Endothelial cell of umbilical vein (primary cell): Measurements from ENCODE around the gene COL20A1. TPM values are rescaled to one million over a fixed set of nuclear protein-coding genes. Genes with fewer than 3 reads are reported as not detected.

Source experiments
- BruUV-seq: library from RNA; stranded (reverse); fragments of 400-500 nt; replicated peaks from 2 replicates; lab custom pipeline; 2021; lab: Mats Ljungman, UMichigan
- CTCF ChIA-PET: fragments of 300-600, 350-600 bp; sonication (Branson Sonifier 250); formaldehyde crosslinking; loops from one replicate; lab custom pipeline; 2021; ENCODE audit warnings: antibody characterized with exemption, inconsistent platforms; lab: Charles Lee
- POLR2A ChIA-PET: fragments of 300-600, 350-600 bp; sonication (Branson Sonifier 250); formaldehyde crosslinking; loops from one replicate; lab custom pipeline; 2021; ENCODE audit warnings: antibody characterized with exemption, inconsistent platforms; lab: Charles Lee
- DNase-seq: peaks from one replicate; pipeline ENCODE4 v3.0.0-alpha.2; 2011; ENCODE audit warnings: low read depth, low spot score
- FAIRE-seq: peaks from 2 replicates; lab custom pipeline; 2011; peaks lifted over from hg19 to GRCh38; lab: Jason Lieb, UNC
- H2AFZ ChIP-seq: 2 replicates; pipeline ENCODE4 v1.6.0; 2012; ENCODE audit warnings: low read depth, low read length, control low read depth, inconsistent platforms
- H3K27ac ChIP-seq: 2 replicates; pipeline ENCODE4 v1.5.1; 2011; ENCODE audit warnings: low read depth, mild to moderate bottlenecking, control low read depth, low read length, moderate library complexity; ENCODE audit not compliant: insufficient read depth
- H3K27me3 ChIP-seq, 2 experiments: 2 replicates each; pipeline versions ENCODE4 v1.6.0 to v1.6.1; 2011; ENCODE audit warnings: low read length in 2 of 2, mixed read lengths in 1 of 2; ENCODE audit not compliant: control insufficient read depth in 2 of 2, insufficient read depth in 2 of 2
- H3K36me3 ChIP-seq, 2 experiments: 2 replicates in 1 of 2; 3 replicates in 1 of 2; pipeline ENCODE4 v1.5.1; 2011; ENCODE audit warnings: low read length in 2 of 2, mild to moderate bottlenecking in 1 of 2, moderate library complexity in 1 of 2; ENCODE audit not compliant: control insufficient read depth in 2 of 2, insufficient read depth in 2 of 2; ENCODE audit errors: extremely low read depth in 1 of 2
- H3K4me1 ChIP-seq: 3 replicates; pipeline ENCODE4 v1.5.1; 2011; ENCODE audit warnings: mild to moderate bottlenecking, low read length; ENCODE audit not compliant: control insufficient read depth, insufficient read depth; ENCODE audit errors: extremely low read depth
- H3K4me2 ChIP-seq: 2 replicates; pipeline ENCODE4 v1.6.1; 2011; ENCODE audit warnings: low read length, control low read depth, mixed read lengths; ENCODE audit not compliant: insufficient read depth
- H3K4me3 ChIP-seq, 3 experiments: fragments of 200-600 bp in 1 of 3; sonication (generic), shearing (Covaris generic) in 1 of 3; replicated peaks in 1 of 3; 2 replicates each; pipeline ENCODE4 v1.5.1; 2011 to 2016; ENCODE audit warnings: control low read depth in 3 of 3, low read length in 3 of 3, mild to moderate bottlenecking in 2 of 3, inconsistent platforms in 1 of 3, low read depth in 1 of 3, moderate library complexity in 1 of 3; ENCODE audit not compliant: insufficient read depth in 1 of 3
- H3K79me2 ChIP-seq: 2 replicates; pipeline ENCODE4 v1.6.0; 2012; ENCODE audit warnings: low read length, inconsistent platforms; ENCODE audit not compliant: control insufficient read depth, insufficient read depth
- H3K9ac ChIP-seq: replicated peaks from 2 replicates; pipeline ENCODE3; 2011; ENCODE audit warnings: low read length, control low read depth; ENCODE audit not compliant: insufficient read depth; ENCODE audit errors: extremely low read depth
- H3K9me1 ChIP-seq: replicated peaks from 3 replicates; pipeline ENCODE4 v1.6.0; 2011; ENCODE audit warnings: mild to moderate bottlenecking, low read length; ENCODE audit not compliant: control insufficient read depth, insufficient read depth; ENCODE audit errors: extremely low read depth
- H3K9me3 ChIP-seq: replicated peaks from 2 replicates; pipeline ENCODE4 v1.5.1; 2012; ENCODE audit warnings: low read length, inconsistent platforms; ENCODE audit not compliant: control insufficient read depth, insufficient read depth
- H4K20me1 ChIP-seq: replicated peaks from 2 replicates; pipeline ENCODE3; 2011; ENCODE audit warnings: mild to moderate bottlenecking, low read length; ENCODE audit not compliant: control insufficient read depth, insufficient read depth; ENCODE audit errors: extremely low read depth
- CTCF ChIP-seq, 2 donors: IDR thresholded peaks; 1 replicate in 1 of 2; 2 replicates in 1 of 2; pipeline ENCODE4 v1.5.1; 2011; ENCODE audit warnings: low read length in 2 of 2, mild to moderate bottlenecking in 2 of 2, moderate library complexity in 2 of 2, control low read depth in 1 of 2, inconsistent platforms in 1 of 2, low read depth in 1 of 2; ENCODE audit not compliant: insufficient read depth in 1 of 2; ENCODE audit errors: extremely low read depth in 1 of 2
- EZH2 ChIP-seq: IDR thresholded peaks from 2 replicates; pipeline ENCODE4 v1.6.1; 2012; ENCODE audit warnings: borderline replicate concordance, low read depth, mild to moderate bottlenecking, moderate library complexity, low read length, inconsistent platforms; ENCODE audit not compliant: severe bottlenecking
- FOS ChIP-seq: IDR thresholded peaks from 2 replicates; pipeline ENCODE4 v1.6.1; 2011; ENCODE audit warnings: mild to moderate bottlenecking, low read length, moderate library complexity, borderline replicate concordance; ENCODE audit not compliant: insufficient read depth
- GATA2 ChIP-seq: IDR thresholded peaks from 2 replicates; pipeline ENCODE4 v1.7.0; 2011; ENCODE audit warnings: low read depth, mild to moderate bottlenecking, moderate library complexity, mixed read lengths, low read length; ENCODE audit not compliant: insufficient read length, insufficient read depth
- JUN ChIP-seq: IDR thresholded peaks from 2 replicates; pipeline ENCODE4 v1.6.1; 2011; ENCODE audit warnings: borderline replicate concordance, low read depth; ENCODE audit not compliant: insufficient read length, insufficient read depth
- MAX ChIP-seq: IDR thresholded peaks from 2 replicates; pipeline ENCODE4 v1.6.1; 2011; ENCODE audit not compliant: insufficient read depth, insufficient read length
- MYC ChIP-seq: IDR thresholded peaks from one replicate; pipeline ENCODE4 v1.6.1; 2011; ENCODE audit warnings: mild to moderate bottlenecking, low read depth, low read length
- POLR2A ChIP-seq: IDR thresholded peaks from 2 replicates; pipeline ENCODE4 v1.6.1; 2012; ENCODE audit warnings: low read depth, mild to moderate bottlenecking, control low read depth, low read length
- POLR2AphosphoS5 ChIP-seq: IDR thresholded peaks from 2 replicates; pipeline ENCODE4 v1.6.1; 2012; ENCODE audit warnings: low read depth, mild to moderate bottlenecking, control low read depth, low read length, moderate library complexity; ENCODE audit not compliant: insufficient read depth
- dilution Hi-C: fragments of 300-500 bp; cut with MboI; formaldehyde crosslinking; loops from one replicate; pipeline ENCODE4 v1.15.0; 2019; ENCODE audit warnings: low sequenced_read_pairs; ENCODE audit not compliant: extremely low pct_ligation_motif_present
- intact Hi-C: fragments of 100-400 bp; cut with micrococcal nuclease; formaldehyde crosslinking; loops from one replicate; pipeline ENCODE4 v1.10.0; 2022
- polyA plus RNA-seq, 4 experiments: library from polyadenylated mRNA; depleted of rRNA in 3 of 4; stranded (reverse) in 3 of 4; unstranded in 1 of 4; fragments of >200 nt; gene quantifications; 2 replicates each; pipeline versions ENCODE4 v1.2.1 to v1.2.3, GENCODE V29; 2011 to 2012; ENCODE audit warnings: missing spikeins in 1 of 4
- total RNA-seq: library from RNA; stranded (reverse); gene quantifications from 2 replicates; pipeline ENCODE4 v1.2.3, GENCODE V29; 2021

COL20A1 gene
- total and polyA plus RNA-seq, 2 donors (not counting 3 experiments of a cell fraction or from before 2014, with no cell fraction given) = not detected

- H3K36me3 ChIP-seq = no peaks in the 10 kb centered on the region
- DNase-seq (no peak), FAIRE-seq (no peak)
- CTCF ChIA-PET = interaction anchor here (2.2 kb wide), 1 partner anchor 13 kb away, joined by 9 read pairs; no protein-coding TSS in a partner anchor
- no peak overlapping the region for H3K9ac ChIP-seq
- no peaks in the 10 kb centered on the region for H3K9me3 ChIP-seq
- no peaks in the 10 kb centered on the region for H3K79me2 ChIP-seq
- no TSS peak for BruUV-seq
- H3K4me1 ChIP-seq = no peaks in the 10 kb centered on the region
- no peak overlapping the region for H2AFZ ChIP-seq
- H3K27ac ChIP-seq = no peak overlapping the region
- H3K4me3 ChIP-seq = no peak overlapping the region
- H3K9me1 ChIP-seq = no peaks in the 10 kb centered on the region
- dilution Hi-C loops (no loop called here), intact Hi-C loops (no loop called here)
- peaks cover 0 to 4% of the 10 kb centered on the region in 2 experiments for H3K27me3 ChIP-seq
- H3K4me2 ChIP-seq = no peak overlapping the region
- TF ChIP-seq JUN (no peak), POLR2A (no peak)
- POLR2A ChIA-PET = no interaction called here
- no peaks in the 10 kb centered on the region for H4K20me1 ChIP-seq
Measured at GRCh38 chr20:63322933-63323273, 29.9 kb downstream of the COL20A1 start.

- Histone ChIP-seq H3K4me2 (no peak overlapping the region), H3K36me3 (no peaks in the 10 kb centered on the region), H3K79me2 (no peaks in the 10 kb centered on the region), H2AFZ (no peak overlapping the region), H3K9me1 (no peaks in the 10 kb centered on the region), H3K4me1 (no peaks in the 10 kb centered on the region), H3K27ac (no peak overlapping the region), H3K9ac (no peak overlapping the region), H3K27me3 (peaks cover 0 to 4% of the 10 kb centered on the region in 2 experiments), H3K4me3 (no peak overlapping the region), H3K9me3 (no peaks in the 10 kb centered on the region), H4K20me1 (no peaks in the 10 kb centered on the region)
- CTCF ChIA-PET = interaction anchor here (0.8 kb wide), 1 partner anchor 14 kb away, joined by 3 read pairs; no protein-coding TSS in a partner anchor
- no TSS peak for BruUV-seq
- POLR2A ChIA-PET = no interaction called here
- intact Hi-C loops = no loop called here
- no peak for DNase-seq
- TF ChIP-seq MAX (no peak), EZH2 (no peak), MYC (no peak), POLR2A (no peak), CTCF (IDR thresholded peaks at IDR 0.05; ENCODE audit: extremely low read depth in 1 of 2, insufficient read depth in 1 of 2, low read depth in 1 of 2, low read length in 2 of 2) (no peak), GATA2 (no peak), JUN (no peak), FOS (no peak), POLR2AphosphoS5 (no peak)
- dilution Hi-C loops = no loop called here
- FAIRE-seq = no peak
Measured at GRCh38 chr20:63323357-63323981, 30.5 kb downstream of the COL20A1 start.
